GM18870 (cell line): ENCODE measurements around the gene ROR1.
"Not testable (repeated sequence)": the region's sequence is repeated elsewhere in the genome, so short reads cannot be mapped to it uniquely, and the experiment has no call there.

Source experiments
- ATAC-seq: cut with Tn5 transposase; IDR thresholded peaks from one replicate; pipeline ENCODE4 v1.9.1; 2021; ENCODE audit warnings: moderate library complexity; ENCODE audit not compliant: unreplicated experiment

ROR1 gene

DNA sequence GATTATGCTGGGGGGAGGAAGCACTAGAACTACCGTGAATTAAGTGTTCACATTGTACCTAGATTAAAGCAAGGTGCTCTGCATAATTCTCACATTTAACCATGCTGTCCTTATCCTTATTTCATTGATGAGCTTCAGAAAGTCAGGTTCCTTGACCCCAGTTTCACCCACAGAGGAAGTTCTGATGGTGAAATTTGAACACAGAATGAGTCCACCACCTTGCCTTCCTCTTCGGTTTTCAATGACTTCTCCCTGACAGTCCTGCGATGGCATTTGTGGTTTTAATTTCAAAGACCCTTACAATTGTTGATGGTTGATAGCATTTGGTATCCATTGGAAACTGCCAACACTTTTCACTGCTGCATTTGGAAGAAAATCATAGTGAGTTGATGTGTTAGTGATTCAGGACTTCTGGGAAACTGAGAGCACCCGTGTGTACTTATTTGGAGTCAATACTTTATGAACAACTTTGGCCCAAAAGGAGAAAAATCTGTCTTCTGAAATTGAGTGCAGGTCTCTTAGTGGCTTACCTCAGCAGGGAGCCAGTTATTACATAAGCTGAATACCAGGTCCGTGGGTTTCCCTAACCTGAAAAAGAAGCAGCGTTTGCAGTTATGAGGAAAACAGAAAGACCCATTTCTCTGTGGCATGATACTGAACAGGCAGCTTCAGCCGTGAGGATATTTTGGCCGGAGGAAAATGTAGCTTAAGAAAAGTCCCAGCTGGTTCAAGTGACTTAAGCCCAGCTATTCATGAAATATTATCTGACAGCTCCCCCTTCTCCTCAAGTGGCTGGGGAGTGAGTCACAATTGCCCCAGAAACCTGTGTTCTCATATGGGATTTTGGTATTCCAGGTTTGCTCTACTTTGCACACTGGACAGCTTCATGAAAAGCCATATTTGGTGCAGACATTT is 47.5 kb downstream of the ROR1 start:
- ATAC-seq: no peak

DNA sequence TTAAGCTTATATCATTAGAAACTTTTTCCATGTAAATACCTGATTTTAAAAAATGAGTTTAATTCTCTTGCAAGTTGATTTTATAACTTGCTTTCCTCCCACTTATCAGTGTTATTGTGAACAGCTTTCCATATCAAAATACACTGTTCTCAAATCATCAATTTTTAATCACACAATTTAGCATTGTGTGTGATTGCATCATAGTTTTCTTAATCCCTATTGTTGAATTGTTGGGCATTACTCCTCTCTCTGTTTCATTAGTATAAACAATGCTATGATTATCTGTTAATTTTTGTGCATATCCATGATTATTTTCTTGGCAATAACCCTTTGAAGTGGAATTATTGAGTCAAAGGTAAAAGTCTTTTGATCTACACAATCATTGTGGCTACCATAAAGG is 48.7 kb downstream of the ROR1 start:
- ATAC-seq: no peak

DNA sequence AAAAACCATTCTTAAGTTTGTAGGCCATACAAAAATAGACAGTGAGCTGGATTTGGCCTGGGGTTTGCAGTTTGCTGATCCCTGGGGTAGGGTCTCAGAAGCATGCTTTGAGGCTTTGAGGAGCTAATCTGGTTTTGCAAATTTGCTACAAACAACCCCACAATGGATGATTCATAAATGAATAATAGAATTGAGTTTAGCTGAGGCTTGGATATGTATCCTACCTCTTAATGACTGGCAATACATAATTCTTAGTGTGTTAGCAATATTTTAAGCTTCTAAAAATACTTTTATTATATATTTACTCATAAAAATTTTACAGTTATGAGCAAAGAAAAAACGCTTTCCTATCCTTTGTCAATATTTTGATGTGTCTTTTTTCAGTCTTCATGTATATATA is 50.6 kb downstream of the ROR1 start:
- ATAC-seq: no peak

DNA sequence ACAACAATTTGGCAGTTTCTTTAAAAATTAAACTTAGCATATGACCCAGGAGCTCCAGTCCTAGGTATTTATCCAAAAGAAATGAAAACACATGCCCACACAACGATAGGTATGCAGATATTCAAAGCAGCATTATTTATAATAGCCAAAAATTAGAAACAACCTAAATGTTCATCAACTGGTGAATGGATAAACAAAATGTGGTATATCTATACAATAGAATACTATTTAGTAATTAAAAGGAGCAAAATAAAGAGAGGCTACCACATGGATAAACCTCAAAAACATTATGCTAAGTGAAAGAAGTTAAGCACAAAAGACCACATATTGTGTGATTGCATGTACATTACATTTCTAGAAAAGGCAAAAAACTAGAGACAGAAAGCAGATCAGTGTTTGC is 51.3 kb downstream of the ROR1 start:
- ATAC-seq: no peak

DNA sequence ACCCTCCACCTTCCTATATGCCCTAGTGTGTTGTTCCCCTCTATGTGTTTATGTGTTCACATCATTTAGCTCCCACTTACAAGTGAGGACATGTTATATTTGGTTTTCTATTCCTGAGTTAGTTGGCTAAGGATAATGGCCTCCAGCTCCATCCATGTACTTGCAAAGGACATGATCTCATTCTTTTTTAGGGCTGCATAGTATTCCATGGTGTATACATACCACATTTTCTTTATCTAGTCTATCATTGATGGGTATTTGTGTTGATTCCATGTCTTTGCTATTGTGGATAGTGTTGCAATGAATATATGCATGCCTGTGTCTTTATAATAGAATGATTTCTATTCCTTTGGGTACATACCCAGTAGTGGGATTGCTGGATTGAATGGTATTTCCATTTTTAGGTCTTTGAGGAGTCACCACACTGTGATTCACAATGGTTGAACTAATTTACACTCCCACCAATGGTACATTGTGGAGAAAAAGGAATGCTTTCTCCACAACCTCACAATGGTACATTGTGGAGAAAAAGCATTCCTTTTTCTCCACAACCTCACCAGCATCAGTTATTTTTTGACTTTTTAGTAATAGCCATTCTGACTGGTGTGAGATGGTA is 52.5 kb downstream of the ROR1 start:
- not testable (repeated sequence) for ATAC-seq

DNA sequence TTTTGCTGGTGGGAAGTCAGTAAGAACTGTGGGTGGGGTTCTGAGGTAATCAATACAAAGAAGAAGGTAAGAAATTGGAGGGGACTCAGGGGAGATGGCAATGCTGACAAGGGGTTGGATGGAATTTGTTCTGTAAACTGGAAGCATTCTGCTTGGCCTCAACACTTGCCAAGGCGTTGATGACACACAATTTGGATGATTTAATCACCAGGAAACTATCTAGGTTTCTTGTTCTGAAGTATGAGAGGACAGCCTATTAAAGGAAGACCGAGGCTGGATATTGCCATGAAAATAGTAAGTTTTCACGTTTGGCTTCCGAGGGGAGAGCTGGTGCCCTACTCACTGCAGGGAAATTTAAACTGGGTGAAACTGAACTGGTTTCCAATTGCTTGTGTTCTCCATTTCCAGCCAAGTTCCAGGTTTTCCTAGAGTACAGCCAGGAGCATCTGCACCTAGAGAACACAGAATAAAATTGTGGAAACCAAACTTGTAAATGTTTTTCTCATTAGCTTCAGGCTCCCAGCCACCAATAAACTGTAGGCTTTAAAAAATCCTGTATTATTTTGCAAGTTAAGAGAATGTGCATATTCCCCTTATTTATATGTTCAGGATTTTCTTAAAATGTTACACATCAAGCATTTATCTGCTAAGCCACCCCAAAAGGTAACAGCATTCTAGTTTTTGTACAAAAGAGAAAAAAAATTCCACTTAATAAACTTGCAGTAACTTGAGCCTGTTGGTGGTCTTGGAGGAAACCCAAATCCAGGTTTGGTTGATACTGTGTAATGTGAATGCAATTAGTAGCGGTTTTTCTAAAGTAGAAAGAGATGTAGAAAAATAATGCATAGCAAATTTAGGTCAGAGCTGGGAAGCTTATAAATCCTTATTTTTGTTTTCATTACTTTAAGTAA is 53.8 kb downstream of the ROR1 start:
- ATAC-seq: no peak

DNA sequence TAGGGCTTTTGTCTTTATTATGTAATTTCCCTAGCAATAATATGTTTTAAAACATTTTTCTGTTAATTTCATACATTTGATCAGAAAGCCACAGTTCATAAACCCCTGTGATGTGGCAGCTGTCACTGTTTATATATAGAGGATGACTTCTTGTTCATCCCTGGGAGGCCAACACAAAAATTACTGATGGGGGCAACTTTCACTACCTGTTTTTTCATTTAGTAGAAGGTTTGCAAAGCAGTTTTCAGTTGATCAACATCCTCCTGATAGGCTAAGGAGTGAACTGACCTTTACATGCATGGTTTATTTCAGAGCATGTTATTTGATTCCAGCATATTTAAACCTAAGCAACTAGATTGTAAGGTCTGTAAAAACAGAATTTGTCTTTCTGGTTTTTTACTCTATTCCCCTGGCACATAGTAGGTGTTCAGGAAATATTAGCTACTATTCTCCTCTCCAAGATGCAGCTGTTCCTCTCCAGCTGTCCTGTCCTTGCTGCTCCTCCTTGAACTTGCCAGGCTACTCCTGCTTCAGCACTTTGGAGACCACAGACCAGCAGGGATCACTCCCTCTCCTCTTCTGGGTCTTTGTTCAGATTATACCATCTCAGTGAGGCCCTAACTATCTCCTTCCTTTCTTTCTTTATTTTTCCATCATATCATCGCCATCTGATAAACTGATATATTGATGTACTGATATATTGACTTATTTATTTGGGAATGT is 54.7 kb downstream of the ROR1 start:
- ATAC-seq: no peak

DNA sequence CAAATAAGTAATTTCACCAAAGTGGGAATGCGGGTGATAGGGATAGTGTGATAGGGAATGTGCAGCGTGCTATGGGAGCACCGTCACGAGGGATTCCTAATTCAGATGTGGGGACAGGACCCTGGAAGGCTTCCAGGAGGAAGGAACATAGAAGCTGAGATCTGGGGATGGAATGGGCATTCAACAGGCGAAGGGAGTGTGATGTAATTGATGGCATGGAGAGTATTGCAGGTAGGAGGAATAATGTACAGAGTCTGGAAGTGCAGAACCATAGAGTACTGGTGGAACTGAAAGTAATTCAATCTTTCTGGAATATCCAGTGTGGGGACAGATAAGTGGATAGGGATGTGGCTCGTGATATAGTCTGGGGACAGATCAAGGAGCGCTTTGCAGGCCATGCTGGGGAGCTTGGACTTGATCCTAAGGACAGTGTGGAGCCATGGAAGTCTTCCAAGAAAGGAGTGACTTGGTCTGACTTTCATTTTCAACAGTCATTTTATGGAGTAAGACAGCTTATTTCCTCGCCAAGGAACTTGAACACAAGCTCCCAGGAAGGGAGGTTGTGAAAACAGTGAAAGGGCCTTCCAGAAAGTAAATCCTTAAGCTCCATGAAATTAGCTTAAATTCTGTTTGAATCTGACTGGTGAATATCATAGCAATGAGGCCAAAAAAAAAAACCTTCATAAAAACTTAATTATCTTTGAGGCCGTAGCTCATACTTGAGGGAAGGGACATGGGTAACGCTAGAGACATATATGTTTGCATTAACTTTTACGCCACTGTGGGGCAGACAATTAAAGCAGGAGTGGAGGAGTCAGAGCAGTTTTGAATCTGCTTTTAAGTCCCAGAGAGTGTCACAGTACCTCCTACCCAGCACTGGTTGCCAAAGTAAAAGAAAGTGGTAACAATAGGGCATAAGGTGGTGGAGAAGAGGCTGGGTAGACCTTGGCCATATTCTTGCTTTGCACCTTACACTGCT is 55.8 kb downstream of the ROR1 start:
- no peak for ATAC-seq

DNA sequence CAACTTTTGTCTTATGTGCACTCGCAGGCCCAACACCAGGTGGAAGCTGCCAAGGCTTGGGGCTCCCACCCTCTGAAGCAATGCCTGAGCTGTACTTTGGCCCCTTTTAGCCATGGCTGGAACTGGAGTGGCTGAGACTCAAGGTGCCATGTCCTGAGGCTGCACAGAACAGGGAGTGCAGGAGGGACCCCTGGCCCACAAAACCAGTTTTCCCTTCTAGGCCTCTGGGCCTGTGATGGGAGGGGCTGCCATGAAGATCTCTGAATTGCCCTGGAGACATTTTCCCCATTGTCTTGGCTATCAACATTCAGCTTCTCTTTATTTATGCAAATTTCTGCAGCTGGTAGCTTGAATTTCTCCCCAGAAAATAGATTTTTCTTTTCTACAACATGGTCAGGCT is 57.6 kb downstream of the ROR1 start:
- no peak for ATAC-seq

DNA sequence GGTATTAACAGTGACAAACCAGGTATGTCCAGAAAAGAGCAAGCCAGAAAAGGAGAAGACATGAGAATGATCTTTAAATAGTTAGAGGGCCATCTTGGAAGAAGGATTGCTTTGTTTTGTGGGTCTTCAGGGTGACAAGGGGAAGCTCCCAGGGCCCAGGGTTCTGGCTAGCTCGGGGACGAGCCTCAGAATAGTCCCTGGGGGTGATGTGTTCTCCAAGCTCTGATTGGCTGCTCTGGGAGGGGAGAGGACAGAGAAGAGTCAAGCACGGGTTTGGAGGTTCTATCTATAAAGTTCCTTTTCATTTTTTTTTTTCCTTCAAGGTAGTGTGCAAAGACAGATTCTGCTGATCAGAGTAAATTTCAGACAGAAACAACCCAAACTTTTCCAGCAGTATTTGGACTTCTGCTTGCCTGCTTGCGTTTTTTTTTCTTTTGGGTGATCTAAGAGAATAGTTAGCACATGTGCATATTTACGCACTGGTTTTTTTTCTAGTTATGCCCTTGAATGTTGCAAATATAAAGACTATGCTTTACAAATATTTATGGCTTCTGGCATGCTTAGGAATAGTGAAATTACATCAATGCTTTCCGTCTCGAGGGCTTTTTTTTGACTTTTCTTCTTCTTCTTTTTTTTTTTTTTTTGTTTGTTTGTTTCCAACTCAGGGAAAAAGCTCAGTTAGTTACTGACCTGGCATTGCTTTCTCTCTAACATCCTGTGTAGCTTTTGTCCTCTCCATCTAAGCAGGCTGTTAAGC is 59.7 kb downstream of the ROR1 start:
- no peak for ATAC-seq

DNA sequence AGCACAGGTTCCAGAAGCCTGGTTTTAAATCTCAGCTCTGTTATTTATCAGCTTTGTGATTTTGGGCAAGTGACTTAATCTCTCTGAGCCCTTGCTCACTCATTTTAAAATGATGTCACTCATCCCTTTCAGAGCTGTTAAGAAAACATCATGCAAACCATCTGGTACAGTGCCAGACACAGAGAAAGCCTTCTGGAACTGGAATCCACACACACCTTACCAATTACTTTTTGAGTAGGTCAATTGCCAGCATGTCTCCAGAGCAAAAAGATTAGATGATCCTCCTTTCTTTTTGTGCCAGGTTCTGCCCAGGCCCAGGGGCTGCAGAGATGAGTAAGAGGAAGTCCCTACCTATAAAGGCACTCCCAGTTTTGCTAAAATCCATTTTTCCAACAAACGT is 61.3 kb downstream of the ROR1 start:
- no peak for ATAC-seq

DNA sequence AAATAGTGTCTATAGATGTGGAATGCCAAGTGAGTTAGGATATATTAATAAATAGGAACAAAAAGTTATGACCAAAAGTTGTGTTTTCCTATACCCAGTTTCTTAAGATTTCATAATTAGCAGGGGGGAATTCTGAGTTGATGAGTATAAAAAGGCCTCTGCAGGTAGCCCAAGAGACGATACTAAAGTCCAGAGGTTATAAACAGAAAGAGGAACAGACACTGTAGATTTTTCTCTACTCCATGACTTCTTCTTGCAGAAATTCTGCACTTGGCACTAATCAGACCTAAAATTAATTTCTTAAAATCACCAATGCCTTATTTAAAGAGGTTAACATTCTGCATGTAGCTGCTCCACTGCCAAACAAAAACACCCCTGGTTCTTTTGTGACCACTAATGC is 62.6 kb downstream of the ROR1 start:
- no peak for ATAC-seq

DNA sequence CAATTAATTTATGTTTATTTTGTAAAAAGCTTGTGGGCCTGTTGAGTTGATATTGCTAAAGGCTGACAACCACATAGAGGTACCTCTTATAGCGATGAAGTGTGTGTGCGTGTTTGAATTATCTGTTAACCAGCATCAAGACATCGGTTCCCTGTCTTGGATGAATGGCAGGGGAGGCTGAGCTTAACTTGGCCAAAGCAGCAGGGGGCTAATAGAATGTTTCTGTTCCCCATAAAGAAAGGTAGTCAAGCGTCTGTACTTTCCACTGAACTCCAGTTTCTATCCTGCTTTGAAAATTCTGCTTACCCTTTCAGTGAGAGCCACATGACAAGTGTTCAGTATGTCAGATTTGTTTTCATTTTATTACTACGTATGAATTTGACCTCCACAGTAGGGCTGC is 63.0 kb downstream of the ROR1 start:
- ATAC-seq: no peak

DNA sequence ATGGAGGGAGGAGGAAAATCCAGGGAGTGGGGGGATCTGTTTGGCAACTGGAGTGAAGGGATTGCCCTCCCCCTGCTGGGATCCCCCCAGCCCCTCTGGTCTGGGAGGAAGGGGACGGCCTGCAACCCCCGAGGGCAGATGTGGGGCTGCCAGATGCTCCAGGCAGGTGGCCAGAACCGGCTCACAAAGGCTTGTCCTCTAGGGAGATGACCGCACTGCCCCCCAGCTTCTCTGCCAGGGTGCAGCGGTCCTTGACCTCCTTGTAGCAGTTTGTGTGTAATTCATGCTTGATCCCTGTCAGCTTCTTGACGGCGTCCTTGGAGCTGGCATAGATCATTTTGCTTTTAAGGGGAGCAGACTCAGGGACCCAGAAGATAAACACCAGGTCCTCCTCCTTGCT is 69.2 kb downstream of the ROR1 start:
- ATAC-seq: no peak

DNA sequence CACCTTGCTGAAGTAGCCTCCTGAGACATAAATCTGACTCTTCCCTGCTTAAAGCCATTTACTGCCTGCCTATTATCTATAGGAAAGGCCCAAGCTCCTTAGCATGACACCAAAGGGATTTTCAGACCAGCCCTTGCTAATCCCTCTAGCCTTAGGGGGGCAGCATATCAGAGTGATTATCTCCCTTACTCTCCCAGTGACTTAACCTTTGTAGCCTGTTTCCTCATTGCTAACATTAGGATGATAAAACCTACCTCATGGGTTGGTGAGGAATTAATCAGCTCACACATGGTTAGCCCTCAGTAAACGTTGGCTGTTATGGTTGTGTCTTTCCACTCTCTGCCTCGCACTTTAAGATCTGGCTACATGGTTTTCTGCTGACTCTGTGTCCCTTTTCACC is 70.1 kb downstream of the ROR1 start:
- no peak for ATAC-seq

DNA sequence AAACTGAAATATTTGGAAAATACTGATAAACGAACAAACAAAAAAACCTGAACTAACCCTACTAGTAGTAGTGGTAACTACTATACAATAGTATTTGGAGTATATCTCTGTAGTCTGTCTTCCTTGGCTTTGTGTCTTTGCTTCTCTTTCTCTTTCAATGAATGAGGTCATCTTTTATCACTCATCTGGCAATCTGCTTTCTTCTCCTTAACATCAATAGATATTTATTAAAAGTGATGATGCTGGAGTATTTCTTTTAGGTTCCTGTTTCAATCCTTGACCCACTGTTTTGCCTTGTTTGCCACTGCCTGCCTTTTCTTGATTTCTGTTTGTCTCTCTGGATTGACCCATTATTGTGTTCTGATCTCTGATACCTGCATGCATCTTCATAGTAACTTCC is 71.5 kb downstream of the ROR1 start:
- no peak for ATAC-seq

DNA sequence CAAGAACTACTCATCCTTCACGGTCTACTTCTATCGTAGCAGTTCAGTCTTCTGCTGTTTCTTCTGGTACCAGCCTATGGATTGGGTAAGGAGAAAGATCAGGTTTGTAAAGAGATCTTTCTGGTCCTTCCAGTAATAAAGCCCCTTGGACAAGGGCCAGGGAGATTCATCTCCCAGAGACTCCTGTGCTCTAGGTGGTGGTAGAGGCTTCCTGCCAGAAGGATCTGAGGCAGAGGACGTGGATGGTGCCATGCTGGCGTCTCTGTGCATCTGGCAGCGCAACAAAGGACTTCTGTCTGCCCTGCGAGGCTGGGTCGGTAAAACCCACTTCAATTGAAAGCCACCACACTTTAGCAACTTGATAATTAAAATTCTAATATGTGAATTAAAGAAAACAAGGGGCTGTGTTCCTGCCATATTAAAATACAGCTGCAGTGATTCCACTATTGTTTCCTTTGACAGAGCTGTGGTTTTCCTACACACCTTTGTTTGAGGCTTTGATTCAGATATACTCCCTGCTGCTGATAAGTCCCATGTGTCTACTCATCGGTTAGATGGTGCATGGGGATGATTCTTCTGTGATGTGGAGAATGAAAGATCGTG is 73.6 kb downstream of the ROR1 start:
- ATAC-seq: no peak

DNA sequence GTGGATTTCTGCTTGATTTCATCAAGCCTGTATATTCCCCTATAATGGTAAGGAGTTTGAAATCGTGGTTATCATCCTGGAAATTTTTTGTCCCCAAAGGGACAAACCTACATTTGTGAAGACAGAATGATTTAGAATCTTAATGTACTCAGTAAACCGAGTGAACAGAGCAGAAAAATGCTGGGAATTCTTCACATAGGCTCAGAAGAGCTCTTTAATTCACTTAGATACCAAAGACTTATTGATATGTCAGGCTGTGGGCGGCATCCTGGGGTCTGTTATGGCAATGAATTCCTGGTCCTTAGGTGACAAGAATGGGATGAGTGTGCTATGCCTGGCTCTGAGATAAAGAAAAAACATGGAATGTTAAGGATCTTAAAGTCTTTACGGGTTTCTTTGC is 74.9 kb downstream of the ROR1 start:
- no peak for ATAC-seq

DNA sequence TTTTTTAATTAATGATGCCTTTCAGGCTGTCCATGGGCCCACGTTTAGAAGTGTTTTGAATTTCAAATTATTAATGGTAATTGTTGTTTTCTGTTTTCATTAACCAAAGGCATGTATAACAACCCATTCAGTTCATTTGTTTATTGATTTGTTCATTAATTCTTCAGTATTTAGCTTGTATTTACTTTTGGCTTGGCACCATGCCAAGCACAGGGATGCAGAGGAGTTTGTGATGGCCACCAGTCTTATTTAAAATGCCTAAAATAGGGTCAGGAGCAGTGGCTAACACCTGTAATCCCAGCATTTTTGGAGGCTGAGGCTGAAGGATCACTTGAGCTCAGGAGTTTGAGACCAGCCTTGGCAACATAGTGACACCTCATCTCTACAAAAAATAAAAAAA is 75.3 kb downstream of the ROR1 start:
- ATAC-seq: no peak
